NB4 (cell line): ENCODE measurements around the gene RRBP1.

ENCODE experiments used
- CTCF ChIP-seq: IDR thresholded peaks from one replicate; pipeline ENCODE4 v1.5.1; 2012; ENCODE audit warnings: low read depth, low read length
- MAX ChIP-seq: IDR thresholded peaks from 2 replicates; pipeline ENCODE4 v1.6.1; 2011; ENCODE audit warnings: low read depth, low read length
- MYC ChIP-seq: IDR thresholded peaks from 2 replicates; pipeline ENCODE4 v1.6.1; 2011; ENCODE audit warnings: low read depth, low read length
- POLR2A ChIP-seq: IDR thresholded peaks from 2 replicates; pipeline ENCODE4 v1.6.1; 2011; ENCODE audit warnings: mild to moderate bottlenecking; ENCODE audit not compliant: insufficient read length; ENCODE audit errors: extremely low read depth

- TF ChIP-seq CTCF (no peak), POLR2A (no peak), MAX (no peak), MYC (no peak)
These were observed 328 bp downstream of the RRBP1 start for GRCh38 chr20:17681726-17682102.
